Panc1 (cell line): ENCODE results near the gene VEGFA. TPM values are rescaled to one million over a fixed set of nuclear protein-coding genes. Genes with fewer than 3 reads are reported as not detected.

Source experiments
- ATAC-seq: fragments of 200-7000 bp; cut with Tn5 transposase; 2 replicates; pipeline ENCODE4 v1.9.1; 2020; ENCODE audit warnings: mild to moderate bottlenecking, moderate library complexity
- BruUV-seq: library from RNA; stranded (reverse); fragments of 400-500 nt; replicated peaks from 2 replicates; lab custom pipeline; 2021; lab: Mats Ljungman, UMichigan
- CTCF ChIA-PET: fragments of 300-600 bp; sonication (Branson Sonifier 250); formaldehyde crosslinking; loops from one replicate; lab custom pipeline; 2022; ENCODE audit warnings: antibody characterized with exemption; lab: Charles Lee
- POLR2A ChIA-PET: fragments of 300-600 bp; sonication (Branson Sonifier 250); formaldehyde crosslinking; loops from one replicate; lab custom pipeline; 2022; ENCODE audit warnings: antibody characterized with exemption; lab: Charles Lee
- DNase-seq: peaks from one replicate; pipeline ENCODE4 v3.0.0-alpha.2; 2010; ENCODE audit warnings: low read depth, low spot score
- H3K27ac ChIP-seq: 2 replicates; pipeline ENCODE4 v1.5.1; 2011; ENCODE audit warnings: mild to moderate bottlenecking, low read length, inconsistent platforms
- H3K27me3 ChIP-seq: fragments of 200-500 bp; sonication (Bioruptor generic); 2 replicates; pipeline ENCODE4 v1.6.0; 2014; ENCODE audit warnings: low read length, inconsistent platforms; ENCODE audit not compliant: control insufficient read depth, insufficient read depth
- H3K36me3 ChIP-seq: fragments of 200-500 bp; sonication (Bioruptor generic); 2 replicates; pipeline ENCODE4 v1.5.1; 2014; ENCODE audit warnings: inconsistent platforms, mild to moderate bottlenecking, low read length, moderate library complexity; ENCODE audit not compliant: control insufficient read depth, insufficient read depth
- H3K4me1 ChIP-seq: 2 replicates; pipeline ENCODE4 v1.5.1; 2011; ENCODE audit warnings: inconsistent platforms, mild to moderate bottlenecking, low read length, moderate library complexity; ENCODE audit not compliant: control insufficient read depth, insufficient read depth
- H3K4me3 ChIP-seq, 2 experiments: 2 replicates each; pipeline ENCODE4 v1.5.1; 2011 to 2012; ENCODE audit warnings: low read depth in 2 of 2, low read length in 2 of 2, mild to moderate bottlenecking in 2 of 2, inconsistent platforms in 1 of 2, moderate library complexity in 1 of 2
- H3K9me3 ChIP-seq: fragments of 200-500 bp; sonication (Bioruptor generic); 2 replicates; pipeline ENCODE4 v1.5.1; 2014; ENCODE audit warnings: low read depth, mild to moderate bottlenecking, inconsistent platforms, low read length, moderate library complexity; ENCODE audit not compliant: control insufficient read depth, insufficient read depth
- CTCF ChIP-seq: fragments of 450-650 bp; IDR thresholded peaks from 2 replicates; pipeline ENCODE4 v1.5.1; 2017; ENCODE audit warnings: mild to moderate bottlenecking
- POLR2AphosphoS5 ChIP-seq: IDR thresholded peaks from 2 replicates; pipeline ENCODE4 v1.6.1; 2012; ENCODE audit warnings: mild to moderate bottlenecking, low read depth, low read length, moderate library complexity
- SIN3A ChIP-seq: IDR thresholded peaks from 2 replicates; pipeline ENCODE4 v1.6.1; 2012; ENCODE audit warnings: low read depth, mild to moderate bottlenecking, low read length, moderate library complexity, borderline replicate concordance; ENCODE audit not compliant: insufficient read depth
- TCF7L2 ChIP-seq: IDR thresholded peaks from 2 replicates; pipeline ENCODE4 v1.6.1; 2011; ENCODE audit warnings: mild to moderate bottlenecking, low read depth, low read length, inconsistent platforms
- in situ Hi-C: cut with HindIII; loops from 2 replicates; pipeline ENCODE4 v1.10.0; 2016; ENCODE audit warnings: low sequenced_read_pairs, low pct_unique_long_range_greater_than_20kb
- intact Hi-C: fragments of 100-400 bp; cut with micrococcal nuclease; formaldehyde crosslinking; loops from one replicate; pipeline ENCODE4 v1.10.0; 2022; ENCODE audit not compliant: unreplicated experiment
- total RNA-seq: library from RNA; stranded (reverse); gene quantifications from one replicate; pipeline ENCODE4 v1.2.1, GENCODE V29; 2021; ENCODE audit not compliant: unreplicated experiment
- TF ChIP-seq, protein P1 (sequence below), 2 experiments: IDR thresholded peaks; 2 replicates each; pipeline ENCODE4 v1.6.1; 2011 to 2012; ENCODE audit warnings: low read depth in 2 of 2, control low read depth in 1 of 2, low read length in 1 of 2, mild to moderate bottlenecking in 1 of 2, moderate library complexity in 1 of 2; ENCODE audit not compliant: insufficient read depth in 1 of 2

VEGFA gene
- total RNA-seq, 1 experiment from 2014 or later = 98.7 TPM

DNA sequence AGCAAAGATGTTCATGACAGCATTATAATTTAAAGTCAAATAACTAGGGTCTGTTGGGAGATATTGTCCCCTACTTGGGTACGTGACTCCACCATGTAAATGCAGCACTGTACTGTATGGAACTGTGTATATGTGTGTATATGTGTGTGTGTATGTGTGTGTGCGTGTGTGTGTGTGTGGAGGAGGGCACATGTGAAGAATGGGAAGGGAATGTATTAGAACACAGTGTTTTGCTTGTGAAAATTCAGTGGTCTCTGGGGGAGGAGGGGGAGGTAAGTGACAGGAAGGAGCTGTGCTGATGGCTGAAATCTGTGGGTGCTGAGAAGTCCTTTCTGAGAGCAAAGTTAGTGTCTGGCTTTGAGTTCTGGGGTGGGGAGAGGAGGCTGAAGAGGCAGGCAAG lies 23.9 kb upstream of the VEGFA start:
- DNase-seq (no peak), ATAC-seq (no peak)
- no peaks in the 10 kb centered on the region for H3K9me3 ChIP-seq
- no TSS peak for BruUV-seq
- no peaks in the 10 kb centered on the region for H3K27me3 ChIP-seq
- no peaks in the 10 kb centered on the region for H3K36me3 ChIP-seq
- TF ChIP-seq SIN3A (no peak), CTCF (no peak), POLR2AphosphoS5 (no peak), TCF7L2 (no peak)
- TF ChIP-seq, protein P1, sequence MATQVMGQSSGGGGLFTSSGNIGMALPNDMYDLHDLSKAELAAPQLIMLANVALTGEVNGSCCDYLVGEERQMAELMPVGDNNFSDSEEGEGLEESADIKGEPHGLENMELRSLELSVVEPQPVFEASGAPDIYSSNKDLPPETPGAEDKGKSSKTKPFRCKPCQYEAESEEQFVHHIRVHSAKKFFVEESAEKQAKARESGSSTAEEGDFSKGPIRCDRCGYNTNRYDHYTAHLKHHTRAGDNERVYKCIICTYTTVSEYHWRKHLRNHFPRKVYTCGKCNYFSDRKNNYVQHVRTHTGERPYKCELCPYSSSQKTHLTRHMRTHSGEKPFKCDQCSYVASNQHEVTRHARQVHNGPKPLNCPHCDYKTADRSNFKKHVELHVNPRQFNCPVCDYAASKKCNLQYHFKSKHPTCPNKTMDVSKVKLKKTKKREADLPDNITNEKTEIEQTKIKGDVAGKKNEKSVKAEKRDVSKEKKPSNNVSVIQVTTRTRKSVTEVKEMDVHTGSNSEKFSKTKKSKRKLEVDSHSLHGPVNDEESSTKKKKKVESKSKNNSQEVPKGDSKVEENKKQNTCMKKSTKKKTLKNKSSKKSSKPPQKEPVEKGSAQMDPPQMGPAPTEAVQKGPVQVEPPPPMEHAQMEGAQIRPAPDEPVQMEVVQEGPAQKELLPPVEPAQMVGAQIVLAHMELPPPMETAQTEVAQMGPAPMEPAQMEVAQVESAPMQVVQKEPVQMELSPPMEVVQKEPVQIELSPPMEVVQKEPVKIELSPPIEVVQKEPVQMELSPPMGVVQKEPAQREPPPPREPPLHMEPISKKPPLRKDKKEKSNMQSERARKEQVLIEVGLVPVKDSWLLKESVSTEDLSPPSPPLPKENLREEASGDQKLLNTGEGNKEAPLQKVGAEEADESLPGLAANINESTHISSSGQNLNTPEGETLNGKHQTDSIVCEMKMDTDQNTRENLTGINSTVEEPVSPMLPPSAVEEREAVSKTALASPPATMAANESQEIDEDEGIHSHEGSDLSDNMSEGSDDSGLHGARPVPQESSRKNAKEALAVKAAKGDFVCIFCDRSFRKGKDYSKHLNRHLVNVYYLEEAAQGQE (IDR thresholded peaks at IDR 0.05; ENCODE audit: insufficient read depth in 1 of 2, low read depth in 2 of 2, low read length in 1 of 2) = no peak
- intact Hi-C loops (no loop called here), in situ Hi-C loops (no loop called here)
- CTCF ChIA-PET = no interaction called here
- H3K4me3 ChIP-seq = no peak overlapping the region
- no peaks in the 10 kb centered on the region; the same call in 1 of the 2 replicates for H3K4me1 ChIP-seq
- POLR2A ChIA-PET = interaction anchor here (0.8 kb wide), 1 partner anchor 25 kb away, joined by 4 read pairs; no protein-coding TSS in a partner anchor
- no peak overlapping the region for H3K27ac ChIP-seq

DNA sequence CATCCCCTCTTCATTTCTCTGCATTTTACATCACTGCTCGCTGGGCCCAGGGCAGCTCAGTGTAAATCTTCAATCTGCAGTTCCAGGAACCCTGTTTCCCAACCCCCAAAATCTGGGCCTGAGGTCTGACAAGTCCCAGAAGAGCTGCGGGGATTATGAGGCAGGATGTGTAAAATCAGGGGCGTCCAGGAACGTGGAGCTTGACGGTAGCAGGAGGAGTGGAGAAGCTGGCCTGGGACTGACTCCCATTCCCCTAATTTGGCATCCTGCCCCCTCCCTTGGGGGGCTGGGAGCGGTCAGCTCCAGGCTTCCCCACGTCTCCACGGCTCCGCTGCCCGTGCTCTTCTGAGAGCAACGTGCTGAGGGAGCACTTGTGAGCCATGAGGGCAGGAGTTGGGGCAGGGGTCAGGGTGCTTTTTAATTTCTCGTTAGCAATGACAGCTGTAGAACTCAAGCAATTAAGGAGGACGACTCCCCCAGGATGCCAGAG lies 23.4 kb upstream of the VEGFA start:
- POLR2A ChIA-PET = no interaction called here
- in situ Hi-C loops = no loop called here

More for the DNA sequence above, 23.4 kb upstream of the VEGFA start:
- Histone ChIP-seq H3K4me3 (no peak overlapping the region), H3K27me3 (no peaks in the 10 kb centered on the region), H3K4me1 (no peaks in the 10 kb centered on the region), H3K9me3 (no peaks in the 10 kb centered on the region), H3K36me3 (no peaks in the 10 kb centered on the region), H3K27ac (no peak overlapping the region)
- intact Hi-C loops = no loop called here
- no TSS peak for BruUV-seq
- ATAC-seq (no peak), DNase-seq (no peak)
- CTCF ChIA-PET = no interaction called here
- TF ChIP-seq POLR2AphosphoS5 (no peak), SIN3A (no peak), TCF7L2 (no peak), CTCF (no peak)
- TF ChIP-seq, protein P1 (IDR thresholded peaks at IDR 0.05; ENCODE audit: insufficient read depth in 1 of 2, low read depth in 2 of 2, low read length in 1 of 2) = no peak
